SK-MEL-5 (cell line): ENCODE measurements around the gene KSR1. TPM values are rescaled to one million over a fixed set of nuclear protein-coding genes. Genes with fewer than 3 reads are reported as not detected.

Experiments
- DNase-seq: peaks from one replicate; pipeline ENCODE4 v3.0.0-alpha.2; 2016; ENCODE audit warnings: low read depth, low spot score
- in situ Hi-C: cut with HindIII; loops from 2 replicates; pipeline ENCODE4 v1.10.0; 2016; ENCODE audit warnings: low sequenced_read_pairs, high pct_unique_total_duplicates, low pct_unique_long_range_greater_than_20kb
- total RNA-seq: library from RNA; depleted of rRNA; stranded (reverse); fragments of >200 nt; shearing (Covaris generic); gene quantifications from 2 replicates; pipeline ENCODE4 v1.2.3, GENCODE V29; 2014

Gene KSR1
- total RNA-seq, 1 experiment from 2014 or later, result 4.4 TPM

DNA sequence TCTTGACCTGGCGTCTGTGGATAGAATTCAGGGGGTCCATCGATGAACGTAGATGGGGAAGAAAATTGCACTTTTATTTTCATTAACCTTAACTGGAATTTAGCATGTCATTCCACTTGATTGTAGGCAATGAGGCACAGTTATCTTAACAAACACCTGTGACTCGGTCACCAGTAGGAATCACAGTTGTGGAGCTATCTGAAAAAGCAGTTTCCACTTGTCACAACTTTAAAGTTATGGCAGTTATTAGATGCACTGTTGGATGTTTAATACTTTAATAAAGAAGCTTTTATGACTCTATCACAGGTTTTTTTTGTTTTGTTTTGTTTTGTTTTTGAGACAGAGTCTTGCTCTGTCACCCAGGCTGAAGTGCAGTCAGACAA is 91.0 kb downstream of the KSR1 start:
- no peak for DNase-seq
- in situ Hi-C loops, result no loop called here

DNA sequence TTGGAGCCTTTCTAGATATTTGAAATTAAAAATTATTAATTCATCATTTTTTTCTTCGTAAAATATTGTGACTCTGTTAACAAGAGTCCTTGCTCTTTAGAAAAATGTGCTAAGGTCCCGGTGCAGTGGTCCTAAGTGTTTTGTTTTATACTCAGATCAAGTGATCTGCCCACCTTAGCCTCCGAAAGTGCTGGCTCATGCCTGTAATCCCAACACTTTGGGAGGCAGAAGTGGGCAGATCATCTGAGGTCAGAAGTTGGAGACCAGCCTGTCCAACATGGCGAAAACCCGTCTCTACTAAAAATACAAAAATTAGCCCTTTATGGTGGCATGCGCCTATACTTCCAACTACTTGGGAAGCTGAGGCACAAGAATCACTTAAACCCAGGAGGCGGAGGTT is 92.1 kb downstream of the KSR1 start:
- in situ Hi-C loops, result no loop called here
- no peak for DNase-seq

DNA sequence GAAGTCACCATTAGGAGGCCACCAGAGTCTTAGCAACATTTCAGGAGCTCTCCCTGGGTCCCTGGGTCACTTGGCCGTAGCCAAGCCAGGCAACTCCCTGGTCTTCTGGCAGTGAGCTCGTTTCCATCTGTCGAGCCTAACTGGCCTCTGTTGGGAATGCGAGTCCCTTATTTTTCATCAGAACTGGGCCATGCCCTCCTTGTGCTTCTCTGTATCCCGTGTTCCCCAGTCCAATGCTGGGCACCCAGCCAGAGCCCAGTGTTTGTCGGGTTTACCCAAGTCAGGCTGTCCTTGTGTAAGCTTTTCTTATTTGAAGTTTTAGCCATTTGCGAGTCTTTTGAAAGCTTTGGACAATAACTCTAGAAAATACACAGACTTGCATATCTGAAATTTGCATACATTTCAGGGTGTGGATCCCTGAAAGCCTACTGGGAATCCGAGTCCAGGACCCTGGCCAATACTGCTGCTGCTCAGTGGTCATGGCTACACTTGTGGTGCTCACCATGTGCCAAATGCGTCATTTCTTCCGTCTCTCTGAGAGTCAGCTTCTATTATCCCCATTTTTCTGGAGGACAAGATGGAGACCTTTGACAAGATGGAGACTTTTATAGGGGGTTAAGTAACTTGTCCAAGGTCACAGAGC is 93.1 kb downstream of the KSR1 start:
- in situ Hi-C loops, result no loop called here
- no peak for DNase-seq

DNA sequence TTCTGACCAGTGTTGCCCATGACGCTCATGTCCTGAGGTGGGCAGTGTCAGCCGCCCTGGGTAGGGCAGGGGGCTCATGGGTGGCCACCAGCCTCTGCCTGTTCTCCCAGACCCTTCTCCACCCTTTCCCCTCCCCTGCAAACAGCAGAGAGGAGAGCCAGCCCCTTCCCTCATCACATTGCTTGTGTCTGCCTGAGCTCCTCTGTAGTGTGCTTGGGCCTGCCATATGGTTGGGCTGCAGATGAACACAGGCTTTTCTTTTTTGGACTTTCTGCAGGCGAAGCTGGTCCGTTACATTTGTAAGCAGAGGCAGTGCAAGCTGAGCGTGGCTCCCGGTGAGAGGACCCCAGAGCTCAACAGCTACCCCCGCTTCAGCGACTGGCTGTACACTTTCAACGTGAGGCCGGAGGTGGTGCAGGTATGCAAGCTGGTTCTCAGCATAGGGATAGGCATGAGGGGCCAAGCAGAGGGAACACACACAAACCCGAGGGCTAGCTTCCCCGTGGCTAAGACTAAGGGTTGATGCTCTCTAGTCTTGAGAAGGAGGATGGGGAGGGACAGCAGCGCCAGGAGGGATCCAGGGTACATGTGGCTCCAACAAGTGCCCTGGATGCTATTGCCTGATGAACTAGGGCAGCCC is 94.2 kb downstream of the KSR1 start:
- in situ Hi-C loops, result no loop called here
- no peak for DNase-seq

DNA sequence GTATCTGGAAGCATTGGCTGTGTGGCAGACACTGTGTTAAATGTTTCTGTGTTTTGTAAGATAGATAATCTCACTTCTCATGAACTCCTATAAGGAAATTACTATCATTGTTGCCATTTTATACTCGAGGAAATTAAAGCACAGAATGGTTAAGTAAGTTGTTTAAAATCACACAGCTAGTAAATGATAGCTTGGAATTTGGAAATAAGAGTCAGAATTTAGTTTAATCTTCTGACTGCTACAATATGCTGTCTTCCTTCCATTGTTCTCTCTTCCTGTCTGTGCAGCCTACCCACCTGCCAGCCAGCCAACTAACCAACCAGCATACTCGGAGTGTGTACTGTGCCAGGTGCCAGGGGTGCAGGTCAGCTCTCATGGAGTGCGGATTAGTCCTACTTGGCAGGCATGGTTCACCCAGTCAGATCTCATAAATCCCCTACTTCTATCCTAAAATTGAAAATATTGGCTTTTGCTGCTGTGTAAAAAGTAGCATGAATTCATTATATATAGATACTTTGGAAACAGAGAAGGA is 94.8 kb downstream of the KSR1 start:
- in situ Hi-C loops, result no loop called here
- DNase-seq, result no peak

DNA sequence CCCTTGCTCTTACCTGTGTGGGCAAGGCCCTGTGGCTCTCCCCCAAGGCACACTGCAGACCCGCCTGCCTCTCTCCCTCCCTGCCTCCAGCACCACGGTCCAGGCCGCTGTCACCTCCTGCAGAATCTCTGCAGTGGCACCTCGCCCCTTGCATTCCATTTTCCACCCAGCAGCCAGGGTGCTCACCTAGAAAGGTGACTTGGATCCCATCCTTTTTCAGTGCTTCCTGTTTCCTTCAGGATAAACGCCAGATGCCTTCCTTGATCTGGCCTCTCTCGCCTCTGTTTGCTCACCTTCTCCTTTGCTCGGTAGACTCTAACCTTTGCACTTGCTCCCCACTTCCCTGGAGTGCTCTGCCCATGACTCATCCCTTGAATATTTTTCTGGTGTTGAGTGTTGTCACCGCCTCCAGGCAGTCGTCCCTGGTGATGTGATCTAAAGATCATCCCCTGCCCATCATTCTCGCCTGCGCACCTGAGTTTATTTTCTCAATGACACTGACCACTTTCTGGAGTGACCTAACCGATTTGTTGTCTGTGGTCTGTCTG is 95.5 kb downstream of the KSR1 start:
- no peak for DNase-seq

DNA sequence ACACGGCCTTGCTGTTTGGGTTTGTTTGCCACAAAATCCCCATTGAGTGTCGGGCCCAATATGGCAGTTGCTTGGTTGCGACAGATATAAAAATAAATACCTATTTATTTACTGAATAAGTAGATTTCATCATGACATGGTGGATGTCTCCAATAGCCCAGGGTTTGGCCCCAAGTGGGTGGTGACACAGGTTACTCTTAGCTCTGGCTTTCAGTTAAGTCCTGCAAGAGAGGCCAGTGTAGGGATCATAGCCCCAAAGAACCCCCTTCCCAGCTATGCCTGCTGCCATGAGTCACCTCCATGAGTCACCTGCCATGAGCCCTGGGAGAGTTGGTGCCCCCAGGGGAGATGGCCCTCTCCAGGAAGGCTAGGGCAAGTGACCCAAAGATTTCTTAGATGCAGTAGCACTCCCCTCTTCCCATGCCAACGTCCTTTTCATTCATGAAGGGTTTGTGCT is 96.1 kb downstream of the KSR1 start:
- in situ Hi-C loops, result no loop called here
- DNase-seq, result no peak

More for the DNA sequence above, 95.5 kb downstream of the KSR1 start:
- in situ Hi-C loops, result no loop called here

DNA sequence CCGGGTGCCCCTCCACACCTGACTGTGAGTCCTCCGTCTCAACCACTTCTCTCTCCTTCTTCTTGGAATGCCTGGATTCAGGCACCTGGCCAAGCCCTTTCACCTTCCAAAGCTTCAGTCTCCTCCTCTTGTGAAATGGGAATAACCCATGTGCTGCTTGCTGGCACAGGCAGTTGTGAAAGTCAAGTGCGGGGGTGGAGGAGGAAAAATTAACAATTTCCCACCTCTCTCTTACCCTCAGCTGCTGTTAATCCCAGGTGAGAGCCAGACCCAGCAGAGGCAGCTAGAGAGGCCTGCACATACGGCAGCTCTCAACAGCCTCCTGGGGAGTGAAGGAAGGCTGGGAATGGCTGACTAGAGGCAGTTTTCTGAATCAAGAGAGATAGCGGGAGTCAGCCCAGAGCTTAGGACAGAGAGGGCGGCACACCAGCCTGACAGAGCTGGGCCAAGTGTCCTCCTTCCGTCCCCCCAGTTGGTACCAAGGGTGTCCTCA is 96.8 kb downstream of the KSR1 start:
- in situ Hi-C loops, result no loop called here
- no peak for DNase-seq

DNA sequence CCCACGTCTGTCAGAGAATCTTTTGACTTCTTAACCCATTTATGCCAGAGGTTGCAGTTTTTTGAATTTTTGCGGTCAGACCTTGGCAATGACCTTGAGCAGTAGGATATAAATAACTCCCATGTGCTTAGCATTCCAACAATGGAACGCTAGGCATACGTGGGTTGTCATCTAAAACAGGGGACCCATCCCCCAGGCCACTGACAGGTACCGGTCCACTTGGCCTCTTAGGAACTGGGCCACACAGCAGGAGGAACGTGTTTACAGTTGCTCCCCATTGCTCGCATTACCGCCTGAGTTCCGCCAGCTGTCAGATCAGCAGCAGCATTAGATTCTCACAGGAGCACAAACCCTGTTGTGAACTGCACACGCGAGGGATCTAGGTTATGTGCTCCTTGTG is 97.9 kb downstream of the KSR1 start:
- in situ Hi-C loops, result no loop called here
- no peak for DNase-seq

DNA sequence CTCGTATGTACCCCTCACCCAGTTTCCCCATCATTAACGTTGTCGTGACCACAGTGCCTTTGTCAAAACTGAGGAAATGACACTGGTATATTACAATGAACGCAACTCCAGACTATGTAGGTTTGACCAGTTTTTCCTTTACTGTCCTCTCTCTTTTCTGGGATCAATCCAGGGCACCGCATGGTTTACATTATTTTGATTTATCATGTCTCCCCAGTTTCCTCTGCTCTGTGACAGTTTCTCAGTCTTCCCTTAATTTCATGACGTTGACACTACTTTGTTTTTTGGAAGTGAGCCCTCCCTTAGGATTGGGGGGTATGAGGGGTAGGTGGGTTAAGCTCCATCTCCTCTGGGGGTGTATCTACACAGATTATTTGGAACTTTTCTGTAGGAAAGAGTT is 98.7 kb downstream of the KSR1 start:
- in situ Hi-C loops, result no loop called here
- no peak for DNase-seq

DNA sequence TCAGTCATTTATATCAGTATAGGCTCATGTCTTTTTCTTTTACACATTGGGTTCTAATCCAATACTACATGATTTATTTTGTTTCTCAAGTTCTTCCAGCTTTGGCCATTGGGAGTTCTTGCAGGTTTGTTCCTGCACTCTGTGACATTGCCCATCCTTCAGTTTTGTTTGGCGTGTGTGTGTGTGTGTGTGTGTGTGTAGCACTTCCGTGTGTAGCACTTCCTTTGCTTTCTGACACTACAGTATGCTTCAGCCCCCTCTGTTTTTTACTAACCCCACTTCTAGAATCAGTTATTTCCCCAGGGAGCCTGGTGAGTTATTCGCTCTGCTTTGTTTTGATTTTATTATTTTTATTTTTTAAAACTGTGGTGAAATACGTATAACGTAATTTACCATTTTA is 99.1 kb downstream of the KSR1 start:
- in situ Hi-C loops, result no loop called here

DNA sequence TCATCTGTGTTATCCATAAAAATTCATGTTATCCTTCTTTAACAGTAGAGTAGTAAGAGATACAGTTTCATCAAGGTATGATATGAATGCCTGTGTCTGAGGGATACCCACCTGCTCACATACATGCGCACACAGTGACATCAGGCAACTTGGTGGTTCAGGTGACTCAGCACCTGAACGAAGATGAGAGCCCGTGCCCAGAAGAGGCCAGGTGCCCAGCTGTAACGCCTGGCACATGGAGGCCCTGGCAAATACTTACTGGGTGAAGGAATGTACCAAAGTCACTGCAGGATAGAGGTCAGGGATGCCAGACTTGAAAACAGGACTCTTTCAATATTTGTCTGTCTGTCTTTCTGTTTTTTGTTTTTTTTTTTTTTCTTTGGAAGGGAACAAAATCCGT is 102.1 kb downstream of the KSR1 start:
- in situ Hi-C loops, result no loop called here

More for the DNA sequence above, 99.1 kb downstream of the KSR1 start:
- no peak for DNase-seq

DNA sequence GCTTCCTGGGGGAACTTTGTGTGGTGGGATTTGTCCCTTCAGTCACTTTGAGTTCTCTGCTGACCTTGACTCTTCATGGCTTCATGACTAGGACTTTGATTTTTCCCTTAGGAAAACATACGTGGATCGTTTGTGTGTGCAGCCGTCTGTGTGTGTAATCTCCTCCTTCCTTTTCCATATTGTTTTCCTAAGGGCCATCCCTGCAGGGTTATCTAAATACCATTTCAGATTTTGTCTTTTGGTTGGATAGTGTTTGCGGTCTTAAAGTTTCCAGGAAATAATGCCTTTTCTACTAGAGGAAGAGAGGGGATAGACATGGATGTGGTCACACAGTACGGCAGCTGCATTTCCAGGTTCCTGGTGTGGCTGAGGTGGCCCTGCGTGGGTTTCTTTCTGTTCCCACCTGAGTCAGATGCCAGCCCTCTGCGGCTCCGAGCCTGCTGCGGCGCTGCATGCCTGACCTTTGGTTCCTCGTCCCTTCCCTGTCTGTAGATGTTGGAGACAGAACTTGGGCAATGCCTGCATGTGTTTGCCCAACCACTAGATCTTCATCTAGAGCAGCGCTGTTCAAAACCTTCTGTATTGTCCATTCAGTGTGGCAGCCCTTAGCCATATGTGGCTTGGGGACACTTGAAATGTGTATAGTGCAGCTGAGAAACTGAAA is 102.7 kb downstream of the KSR1 start:
- no peak for DNase-seq
- in situ Hi-C loops, result no loop called here

More for the DNA sequence above, 102.1 kb downstream of the KSR1 start:
- no peak for DNase-seq

DNA sequence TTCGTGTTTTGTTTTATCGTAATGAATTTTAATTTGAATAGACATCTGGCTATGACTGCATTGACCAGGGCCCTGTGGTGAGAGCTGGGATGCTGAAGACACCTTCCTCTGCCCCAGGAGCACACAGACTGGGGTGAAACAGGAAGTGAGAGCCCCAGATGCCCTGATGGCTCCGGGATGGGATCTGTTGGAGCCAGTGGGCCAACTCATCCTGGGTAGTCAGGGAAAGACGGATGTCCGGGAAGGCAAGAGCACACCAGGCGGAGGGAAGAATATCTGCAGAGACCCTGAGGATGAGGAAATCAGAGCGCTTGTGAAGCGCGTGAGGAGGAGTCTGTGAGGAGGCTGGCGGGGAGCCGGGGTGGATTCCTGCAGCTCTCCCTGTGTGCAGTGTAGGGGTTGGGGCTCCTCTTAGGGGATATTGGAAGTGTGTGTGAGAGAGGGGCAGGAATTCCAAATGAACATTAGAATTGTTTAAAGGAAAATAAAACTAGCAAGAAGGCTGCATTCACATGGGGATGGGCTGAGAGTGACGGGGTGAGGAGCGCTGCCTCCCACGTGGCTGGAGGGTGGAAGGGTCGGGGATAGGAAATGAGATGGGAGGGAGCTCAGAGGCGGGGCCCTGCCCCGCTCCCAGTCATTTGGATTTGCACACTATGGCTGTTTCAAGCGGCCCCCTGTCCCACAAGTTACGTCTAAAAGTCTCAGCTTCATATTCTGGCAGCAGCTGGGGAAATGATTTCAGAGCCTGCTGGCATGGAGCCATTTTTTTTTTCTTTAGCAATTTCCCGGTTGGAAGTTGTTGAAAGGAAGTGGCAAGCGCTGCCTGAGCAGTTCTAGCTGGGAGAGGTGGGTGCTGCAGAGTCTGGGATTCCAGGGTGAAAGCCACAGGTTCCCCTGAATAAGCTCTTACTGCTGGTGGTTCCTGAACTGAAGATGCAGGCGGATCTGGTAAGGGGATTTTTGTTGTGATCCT is 103.5 kb downstream of the KSR1 start:
- in situ Hi-C loops, result no loop called here
- no peak for DNase-seq

DNA sequence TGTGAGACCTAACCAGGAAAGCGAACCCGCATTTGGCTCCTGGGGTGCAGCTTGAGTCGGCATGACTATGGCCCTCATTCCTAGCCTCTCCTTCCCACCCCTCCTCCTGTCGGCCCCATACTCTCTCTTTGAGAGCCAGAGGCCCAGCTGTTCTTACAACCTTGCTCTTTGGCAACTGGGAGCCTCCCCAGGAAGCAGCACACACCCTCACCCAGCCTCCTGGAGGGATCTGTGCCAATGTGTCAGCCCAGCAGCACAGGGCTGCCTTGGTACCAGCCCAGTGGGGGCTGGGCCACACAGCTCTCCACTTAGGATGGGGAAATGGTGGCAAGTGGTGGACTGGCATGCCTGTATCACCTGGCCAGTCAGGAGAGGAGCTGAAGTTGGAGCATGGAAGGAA is 104.4 kb downstream of the KSR1 start:
- in situ Hi-C loops, result no loop called here
- no peak for DNase-seq

DNA sequence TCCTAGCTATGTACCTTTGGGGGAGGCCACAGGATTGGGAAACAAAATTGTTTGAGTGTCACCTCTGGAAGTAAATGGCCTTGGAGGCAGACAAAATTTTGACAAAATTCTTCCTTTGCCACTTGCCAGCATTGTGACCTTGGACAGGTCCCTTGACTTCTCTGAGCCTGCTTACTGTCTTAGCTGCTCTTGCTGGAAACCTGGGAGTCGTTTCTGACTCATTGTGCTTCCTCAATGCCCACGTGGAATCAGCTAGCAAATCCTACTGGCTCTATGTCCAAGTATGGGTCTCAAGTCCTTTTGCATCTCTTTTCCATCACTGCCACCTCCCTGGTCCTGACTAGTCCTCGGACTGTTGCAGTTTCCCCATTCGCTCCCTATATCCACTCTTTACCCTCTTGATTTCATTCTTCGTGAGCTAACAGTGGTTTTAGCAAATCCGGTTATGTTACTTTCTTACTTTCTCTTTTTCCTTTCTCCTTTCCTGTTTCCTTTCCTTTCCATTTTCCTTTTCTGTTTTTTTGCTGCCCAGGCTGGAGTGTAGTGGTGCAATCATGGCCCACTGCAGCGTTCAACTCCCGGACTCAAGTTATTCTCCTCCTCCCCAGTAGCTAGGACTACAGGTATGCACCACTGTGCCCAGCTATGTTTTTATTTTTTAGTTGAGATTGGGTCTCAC is 106.7 kb downstream of the KSR1 start:
- DNase-seq, result no peak
- in situ Hi-C loops, result no loop called here

DNA sequence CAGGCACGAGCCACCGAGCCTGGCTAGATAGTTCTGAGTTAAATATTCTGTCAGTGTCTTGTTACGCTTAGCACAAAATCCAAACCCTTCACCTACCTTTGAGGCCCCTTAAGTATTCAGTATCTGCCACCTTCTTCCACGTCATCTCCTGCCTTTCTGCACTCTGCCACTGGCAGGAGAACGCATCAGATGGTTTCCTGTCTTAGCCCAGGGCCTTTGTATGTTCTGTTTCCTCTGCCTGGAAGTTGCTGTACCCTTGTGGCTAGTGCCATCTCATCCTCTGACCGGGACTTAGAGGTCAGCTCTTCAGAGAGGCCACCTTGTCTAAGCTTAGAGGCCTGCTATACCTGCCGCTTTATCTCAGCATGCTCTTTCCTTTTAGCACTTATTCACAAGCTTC is 107.3 kb downstream of the KSR1 start:
- in situ Hi-C loops, result no loop called here
- DNase-seq, result no peak
